ENCODE results near the gene KLK15. TPM values are rescaled to one million over a fixed set of nuclear protein-coding genes. Genes with fewer than 3 reads are reported as not detected.

KLK15 gene
- total RNA-seq, 2 experiments from 2014 or later = not detected

- Histone ChIP-seq H3K27me3 (ENCODE audit: control insufficient read depth in 1 of 2, insufficient read depth in 2 of 2, low read length in 2 of 2) (peaks cover 40 to 53% of the 10 kb centered on the region in 2 experiments), H3K36me3 (ENCODE audit: insufficient read depth, low read length) (no peaks in the 10 kb centered on the region), H3K9me3 (ENCODE audit: control insufficient read depth in 1 of 2, insufficient read depth in 1 of 2, low read length in 2 of 2) (peaks cover 0 to 26% of the 10 kb centered on the region in 2 experiments), H3K27ac (ENCODE audit: low read depth in 1 of 2, low read length in 2 of 2) (no peak overlapping the region), H3K4me3 (ENCODE audit: low read length) (no peak overlapping the region), H3K4me1 (ENCODE audit: insufficient read depth, low read length) (peaks cover 24% of the 10 kb centered on the region)
- TF ChIP-seq CTCF (IDR thresholded peaks at IDR 0.05) = no peak
- intact Hi-C loops (cut with DNase I, micrococcal nuclease) = no loop called here
- peaks cover 79% of the 10 kb centered on the region for H3K27me3 Mint-ChIP-seq
- ChIA-PET CTCF (no interaction called here), POLR2A (no interaction called here)
- DNase-seq (no peak), ATAC-seq (ENCODE audit: poor library complexity) (no peak)
- no peak overlapping the region for H3K27ac Mint-ChIP-seq
- H3K36me3 Mint-ChIP-seq (ENCODE audit: low read depth) = no peaks in the 10 kb centered on the region
- H3K4me3 Mint-ChIP-seq = no peak overlapping the region
- no peaks in the 10 kb centered on the region for H3K9me3 Mint-ChIP-seq
- H3K4me1 Mint-ChIP-seq (ENCODE audit: low read depth) = peaks cover 18% of the 10 kb centered on the region
Observed at GRCh38 chr19:50821248-50821612, 12.1 kb downstream of the KLK15 start.

GRCh38 chr19:50820549-50821247 is 12.7 kb downstream of the KLK15 start:
- Histone ChIP-seq H3K27me3 (ENCODE audit: control insufficient read depth in 1 of 2, insufficient read depth in 2 of 2, low read length in 2 of 2) (peaks cover 40 to 55% of the 10 kb centered on the region in 2 experiments), H3K27ac (ENCODE audit: low read depth in 1 of 2, low read length in 2 of 2) (no peak overlapping the region), H3K4me3 (ENCODE audit: low read length) (no peak overlapping the region), H3K4me1 (ENCODE audit: insufficient read depth, low read length) (peaks cover 24% of the 10 kb centered on the region), H3K9me3 (ENCODE audit: control insufficient read depth in 1 of 2, insufficient read depth in 1 of 2, low read length in 2 of 2) (peaks cover 0 to 26% of the 10 kb centered on the region in 2 experiments), H3K36me3 (ENCODE audit: insufficient read depth, low read length) (no peaks in the 10 kb centered on the region)
- Mint-ChIP-seq H3K36me3 (ENCODE audit: low read depth) (no peaks in the 10 kb centered on the region), H3K4me3 (peak overlapping the region; percentile 11), H3K27me3 (peaks cover 80% of the 10 kb centered on the region), H3K9me3 (no peaks in the 10 kb centered on the region), H3K4me1 (ENCODE audit: low read depth) (peaks cover 18% of the 10 kb centered on the region), H3K27ac (no peak overlapping the region)
- ATAC-seq (ENCODE audit: poor library complexity) (no peak), DNase-seq (no peak)
- ChIA-PET CTCF (no interaction called here), POLR2A (no interaction called here)
- intact Hi-C loops (cut with DNase I, micrococcal nuclease) = no loop called here
- TF ChIP-seq CTCF (IDR thresholded peaks at IDR 0.05) = no peak

- Mint-ChIP-seq H3K27me3 (peaks cover 86% of the 10 kb centered on the region), H3K9me3 (no peaks in the 10 kb centered on the region), H3K27ac (no peak overlapping the region), H3K36me3 (ENCODE audit: low read depth) (no peaks in the 10 kb centered on the region), H3K4me3 (no peak overlapping the region), H3K4me1 (ENCODE audit: low read depth) (peaks cover 18% of the 10 kb centered on the region)
- ATAC-seq (ENCODE audit: poor library complexity) (no peak), DNase-seq (no peak)
- Histone ChIP-seq H3K27me3 (ENCODE audit: control insufficient read depth in 1 of 2, insufficient read depth in 2 of 2, low read length in 2 of 2) (peaks cover 40 to 55% of the 10 kb centered on the region in 2 experiments), H3K4me3 (ENCODE audit: low read length) (no peak overlapping the region), H3K27ac (ENCODE audit: low read depth in 1 of 2, low read length in 2 of 2) (no peak overlapping the region), H3K9me3 (ENCODE audit: control insufficient read depth in 1 of 2, insufficient read depth in 1 of 2, low read length in 2 of 2) (peaks cover 0 to 26% of the 10 kb centered on the region in 2 experiments), H3K36me3 (ENCODE audit: insufficient read depth, low read length) (no peaks in the 10 kb centered on the region), H3K4me1 (ENCODE audit: insufficient read depth, low read length) (peaks cover 24% of the 10 kb centered on the region)
- no peak for TF ChIP-seq CTCF (IDR thresholded peaks at IDR 0.05)
- intact Hi-C loops (cut with DNase I, micrococcal nuclease) = no loop called here
- ChIA-PET POLR2A (no interaction called here), CTCF (no interaction called here)
Observed at GRCh38 chr19:50820086-50820485, 13.3 kb downstream of the KLK15 start.
